GM18519 (cell line): ENCODE measurements around the gene NPIPB12.
"Not testable (repeated sequence)": the region's sequence is repeated elsewhere in the genome, so short reads cannot be mapped to it uniquely, and the experiment has no call there.

Experiments used
- ATAC-seq: cut with Tn5 transposase; IDR thresholded peaks from one replicate; pipeline ENCODE4 v1.9.1; 2021; ENCODE audit warnings: mild to moderate bottlenecking, moderate library complexity; ENCODE audit not compliant: unreplicated experiment, low FRiP score

The NPIPB12 gene

DNA sequence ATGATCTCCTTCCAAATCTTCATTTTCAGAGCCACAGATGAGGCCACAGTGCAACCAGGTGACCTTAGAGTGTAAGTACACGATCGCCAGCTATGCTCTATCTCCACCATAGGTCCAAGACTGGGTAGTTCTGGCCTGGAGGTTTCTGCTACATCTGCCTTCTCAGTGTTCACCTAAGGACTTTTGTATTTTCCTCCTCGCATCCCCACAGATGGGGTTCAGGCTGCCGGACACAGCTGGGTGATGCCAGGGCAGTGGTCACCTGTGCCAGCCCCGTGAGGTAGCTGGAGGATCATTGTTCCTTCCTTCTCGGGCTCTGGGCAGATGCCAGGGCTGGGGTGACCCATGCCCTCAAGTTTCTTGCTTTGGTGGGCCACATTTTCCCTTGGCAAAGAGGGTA, at the start of gene NPIPB12:
Gene NPIPB12 (minus strand): TSS at position 101 of the 400 bp plus-strand sequence.
- ATAC-seq: not testable (repeated sequence)

DNA sequence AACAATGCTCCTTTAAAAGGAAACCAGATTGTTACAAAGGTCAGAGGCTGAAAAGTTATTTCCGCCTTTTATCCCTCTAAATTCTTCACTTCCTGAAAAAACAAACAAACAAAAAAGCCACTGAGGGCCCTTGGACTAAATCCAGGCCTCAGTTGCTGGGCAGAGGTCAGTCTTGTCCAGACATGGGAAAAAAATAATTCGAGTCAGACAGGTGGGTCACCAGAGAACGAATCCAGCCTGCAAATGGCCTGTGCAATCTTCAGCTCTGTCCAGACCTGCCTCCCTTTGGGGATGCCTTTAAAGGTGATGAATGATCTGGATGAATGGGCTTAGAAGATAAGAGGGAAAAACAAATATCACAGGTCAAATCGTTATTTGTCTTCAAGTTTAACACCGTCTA, 15.3 kb upstream of the NPIPB12 start:
- ATAC-seq: not testable (repeated sequence)

GRCh38 chr16:29482276-29482675, 23.9 kb downstream of the NPIPB12 start:
- ATAC-seq: not testable (repeated sequence)

- not testable (repeated sequence) for ATAC-seq
Measured at GRCh38 chr16:29472065-29472464, 34.1 kb downstream of the NPIPB12 start.

DNA sequence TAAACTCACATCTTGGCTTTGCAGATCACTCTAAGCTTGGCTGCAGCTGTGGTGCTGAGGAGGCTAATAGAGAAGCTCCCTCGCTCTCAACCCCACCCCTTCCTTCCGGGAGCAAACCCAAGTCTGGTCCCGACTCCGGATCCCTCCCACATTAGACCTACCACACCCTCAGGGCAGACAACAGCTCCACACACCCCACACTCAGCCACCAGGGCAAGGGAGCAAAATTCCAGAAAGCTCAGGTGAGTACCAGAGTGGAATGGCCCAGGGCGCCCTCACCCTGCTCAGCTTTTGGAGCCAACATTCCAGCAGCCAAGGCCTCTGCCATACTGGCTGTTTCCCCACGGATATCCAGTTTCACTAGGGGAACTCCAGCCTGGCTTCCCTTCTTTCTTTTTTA, 36.5 kb downstream of the NPIPB12 start:
- not testable (repeated sequence) for ATAC-seq

GRCh38 chr16:29467654-29468366, 38.4 kb downstream of the NPIPB12 start:
- not testable (repeated sequence) for ATAC-seq

DNA sequence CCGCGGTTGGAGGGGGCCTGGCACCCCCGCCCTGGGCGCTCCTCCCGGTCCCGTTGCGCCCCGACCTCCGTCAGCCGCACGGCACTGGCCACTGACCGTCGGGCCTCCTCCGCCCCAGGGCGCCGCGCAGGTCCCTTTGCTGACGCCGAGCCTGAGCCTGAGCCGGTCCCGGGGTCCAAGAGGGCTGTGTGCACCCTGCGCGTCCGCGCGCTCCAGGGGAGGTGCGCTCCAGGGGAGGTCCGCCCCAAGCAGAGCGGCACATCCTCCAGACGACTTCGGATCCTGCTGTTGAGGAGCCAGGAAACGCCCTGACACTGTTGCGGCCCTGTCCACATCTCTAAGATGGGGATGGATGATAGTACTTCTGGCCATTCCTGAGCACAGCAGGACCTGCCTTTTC, 39.3 kb downstream of the NPIPB12 start:
- ATAC-seq: not testable (repeated sequence)

DNA sequence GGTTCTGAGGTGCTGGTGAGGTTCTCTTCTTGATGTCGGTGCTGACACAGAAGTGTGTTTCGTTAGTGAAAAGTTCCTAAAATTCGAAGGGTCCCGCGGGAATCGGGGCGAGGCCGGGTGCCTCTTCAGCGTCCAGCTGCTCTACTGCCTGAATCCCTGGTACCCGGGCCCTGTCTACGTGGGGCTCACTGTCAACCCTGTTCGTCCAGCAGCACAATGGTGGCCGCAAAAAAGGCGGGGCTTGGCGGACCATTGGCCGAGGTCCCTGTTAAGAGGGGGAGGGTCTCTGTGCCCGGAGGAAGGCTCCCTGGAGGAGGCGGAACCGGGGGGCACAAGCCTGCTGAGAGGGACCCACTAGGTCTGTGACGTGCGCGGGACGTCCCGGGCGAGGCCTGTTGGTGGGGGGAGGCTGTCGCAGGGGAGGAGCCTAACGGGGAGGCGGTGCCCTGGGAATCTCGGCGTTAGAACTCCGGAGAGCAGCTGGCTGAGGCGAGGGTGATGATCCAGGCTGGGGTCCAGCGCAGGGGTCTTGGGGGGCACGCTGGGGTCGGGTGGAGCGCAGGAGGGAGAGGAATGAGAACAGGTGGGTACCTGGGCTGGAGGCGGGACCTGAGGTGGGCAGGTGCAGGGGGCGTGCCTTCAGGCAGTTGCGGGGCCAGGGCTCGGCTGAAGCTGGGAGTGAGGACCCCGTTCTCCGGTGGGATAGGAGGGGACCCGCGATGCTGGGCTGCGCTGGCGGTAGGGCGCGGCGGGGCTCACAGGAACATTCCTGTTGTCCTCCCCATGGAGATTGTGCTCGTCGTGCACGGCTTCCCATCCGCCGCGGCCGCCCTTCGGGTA, 40.0 kb downstream of the NPIPB12 start:
- not testable (repeated sequence) for ATAC-seq

DNA sequence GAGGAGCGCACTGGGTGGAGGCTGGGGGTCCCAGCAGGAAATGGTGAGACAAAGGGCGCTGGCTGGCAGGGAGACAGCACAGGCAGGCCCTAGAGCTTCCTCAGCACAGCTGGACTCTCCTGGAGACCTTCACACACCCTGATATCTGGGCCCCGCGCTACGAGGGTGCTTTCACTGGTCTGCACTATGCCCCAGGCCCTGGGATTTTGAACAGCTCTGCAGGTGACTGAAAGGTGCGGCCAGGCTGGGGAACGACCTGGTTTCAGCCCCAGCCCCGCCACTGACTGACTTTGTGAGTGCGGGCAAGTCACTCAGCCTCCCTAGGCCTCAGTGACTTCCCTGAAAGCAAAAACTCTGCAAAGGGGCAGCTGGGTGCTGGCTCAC, 45.6 kb downstream of the NPIPB12 start:
- ATAC-seq: not testable (repeated sequence)

- ATAC-seq: not testable (repeated sequence)
Measured at GRCh38 chr16:29459706-29460646, 46.2 kb downstream of the NPIPB12 start, which contains the start of gene SULT1A4. SULT1A4 (plus strand) TSS chr16:29459913; CDS start chr16:29461386, 1,473 bp downstream.

DNA sequence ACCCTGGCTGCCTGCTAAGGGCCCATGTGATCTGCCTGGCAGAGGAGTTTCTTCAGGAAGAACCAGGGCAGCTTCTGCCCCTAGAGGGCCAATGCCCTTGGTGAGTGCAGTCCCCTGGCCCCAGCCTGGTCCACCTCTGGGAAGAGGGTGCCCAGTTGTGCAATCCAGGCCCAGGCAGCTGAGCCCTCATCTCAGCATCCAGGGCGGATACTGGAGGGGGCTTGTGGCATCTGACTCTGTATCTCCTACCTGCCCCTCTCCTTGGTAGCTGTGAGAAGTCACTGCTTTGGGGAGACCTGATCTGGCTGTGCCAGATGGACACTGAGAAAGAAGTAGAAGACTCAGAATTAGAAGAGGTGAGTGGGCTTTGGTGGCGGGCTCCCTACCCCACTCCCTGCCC, 48.5 kb downstream of the NPIPB12 start:
- not testable (repeated sequence) for ATAC-seq

GRCh38 chr16:29454828-29455227, 51.4 kb downstream of the NPIPB12 start:
- peak; percentile 31 for ATAC-seq

- ATAC-seq: peak; percentile 82
Measured at GRCh38 chr16:29454269-29454668, 51.9 kb downstream of the NPIPB12 start, which contains the start of the genes BOLA2 and SLX1B. BOLA2 (minus strand) TSS chr16:29454351; CDS start chr16:29454253, 98 bp downstream. SLX1B (plus strand) TSS chr16:29454533.

- ATAC-seq: not testable (repeated sequence)
Measured at GRCh38 chr16:29453754-29454153, 52.5 kb downstream of the NPIPB12 start.
